Measurements from ENCODE around the gene MEGF10.

MEGF10 gene

DNA sequence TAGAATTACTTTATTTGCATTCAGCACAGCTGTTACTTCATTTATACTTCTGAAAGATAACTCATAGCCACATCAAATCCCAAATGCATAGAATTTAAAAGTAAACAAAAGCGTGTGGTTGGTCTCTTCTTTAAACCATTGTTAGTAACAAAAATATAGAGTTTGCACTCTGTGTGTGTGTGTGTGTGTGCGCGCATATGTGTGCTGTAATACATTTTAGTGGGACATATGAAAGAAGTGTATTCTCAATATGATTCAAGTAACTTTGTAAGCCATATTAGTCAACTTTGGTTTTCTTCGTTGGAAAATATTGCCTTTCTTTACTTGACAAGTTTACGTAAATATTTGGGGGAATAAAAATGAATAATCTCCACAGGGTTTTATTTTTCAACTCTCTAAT, 120.8 kb downstream of the MEGF10 start:
- no peak for DNase-seq (ENCODE audit: low read depth)

DNA sequence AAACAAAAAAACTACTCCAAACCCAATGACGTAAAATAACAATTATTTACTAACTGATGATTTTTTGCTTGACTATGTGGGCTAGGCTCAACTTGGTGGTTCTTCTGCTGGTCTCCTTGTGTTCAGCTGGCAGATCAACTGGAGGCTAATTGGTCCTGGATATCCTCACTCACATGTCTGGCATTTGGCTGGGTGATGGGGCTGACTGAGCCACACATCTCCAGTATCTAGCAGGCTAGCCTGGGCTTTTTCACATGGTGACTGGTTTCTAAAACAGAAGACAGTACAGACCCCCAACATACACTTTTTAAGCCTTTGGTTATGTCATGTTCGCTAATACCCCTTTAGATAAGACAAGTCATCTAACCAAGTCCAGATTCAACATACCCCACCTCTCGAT, 122.1 kb downstream of the MEGF10 start:
- DNase-seq (ENCODE audit: low read depth), result no peak

DNA sequence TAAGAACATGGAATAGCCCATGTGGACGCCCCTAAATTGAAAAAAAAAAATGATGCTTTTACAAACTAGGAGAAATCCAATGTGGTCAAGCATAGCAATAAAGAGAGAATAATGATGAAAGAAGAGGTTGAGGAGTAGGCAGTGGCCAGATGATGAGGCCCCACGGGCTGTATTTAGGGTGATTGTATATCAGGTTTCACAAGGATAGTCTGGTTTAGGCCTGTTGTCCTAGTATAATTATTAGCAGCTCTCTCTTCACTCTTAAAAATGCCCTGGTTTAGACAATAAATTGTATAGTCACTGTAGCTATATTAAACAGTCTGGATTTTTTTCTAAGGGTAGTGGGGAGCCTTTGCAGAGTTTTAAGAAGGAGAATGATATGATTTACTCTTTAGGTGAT, 124.4 kb downstream of the MEGF10 start:
- DNase-seq (ENCODE audit: low read depth), result no peak

DNA sequence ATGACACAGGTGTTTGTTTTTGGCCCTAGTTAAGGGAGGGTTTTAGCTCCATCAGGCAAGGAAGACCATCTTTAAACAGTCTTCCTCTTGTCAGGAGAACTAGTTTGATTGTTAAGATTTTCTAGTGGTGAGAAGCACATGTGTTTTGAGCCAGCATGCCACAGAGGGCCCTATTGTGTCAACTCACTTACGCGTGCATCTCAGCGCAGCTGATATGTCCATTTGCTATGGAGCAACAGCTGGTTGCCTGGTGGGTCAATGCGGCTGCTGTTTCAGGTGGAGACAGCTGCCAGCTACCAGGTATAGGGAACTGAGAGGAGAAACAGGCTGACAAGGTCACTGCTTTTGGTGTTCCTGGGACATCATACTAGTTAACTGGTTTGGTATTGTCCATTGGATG, 126.3 kb downstream of the MEGF10 start:
- no peak for DNase-seq (ENCODE audit: low read depth)

DNA sequence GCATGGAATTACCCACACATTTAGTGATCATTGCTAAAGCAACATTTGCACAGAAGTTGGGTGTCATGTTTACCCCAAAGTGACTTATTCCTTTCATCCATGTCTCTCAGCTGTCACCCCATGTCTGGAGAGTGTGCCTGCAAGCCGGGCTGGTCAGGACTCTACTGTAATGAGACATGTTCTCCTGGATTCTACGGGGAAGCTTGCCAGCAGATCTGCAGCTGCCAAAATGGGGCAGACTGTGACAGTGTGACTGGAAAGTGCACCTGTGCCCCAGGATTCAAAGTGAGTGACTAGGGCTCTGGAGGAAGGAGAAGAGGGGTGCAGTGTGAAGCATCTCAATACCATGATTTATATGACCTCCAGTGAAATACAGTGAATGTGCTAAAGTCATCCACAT, 126.9 kb downstream of the MEGF10 start:
- DNase-seq (ENCODE audit: low read depth), result no peak

DNA sequence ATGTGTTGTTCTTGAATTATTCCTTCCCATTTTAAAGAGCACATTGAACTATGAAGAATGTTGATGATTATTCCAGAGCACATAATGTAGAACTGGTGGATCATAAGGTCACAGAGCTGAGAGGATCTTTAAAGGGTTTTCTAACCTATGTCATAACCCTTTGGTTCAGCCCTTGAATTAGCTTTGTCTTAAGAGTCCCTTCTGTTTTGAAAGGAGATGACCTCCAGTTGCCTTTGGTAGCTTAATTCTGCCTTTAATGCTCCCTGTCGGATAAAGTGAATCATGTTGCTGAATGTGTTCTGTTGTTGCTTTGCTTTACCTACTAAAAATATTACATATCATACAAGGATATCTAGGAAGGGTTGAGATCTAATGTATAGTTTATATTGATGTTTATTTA, 127.8 kb downstream of the MEGF10 start:
- DNase-seq (ENCODE audit: low read depth), result no peak

DNA sequence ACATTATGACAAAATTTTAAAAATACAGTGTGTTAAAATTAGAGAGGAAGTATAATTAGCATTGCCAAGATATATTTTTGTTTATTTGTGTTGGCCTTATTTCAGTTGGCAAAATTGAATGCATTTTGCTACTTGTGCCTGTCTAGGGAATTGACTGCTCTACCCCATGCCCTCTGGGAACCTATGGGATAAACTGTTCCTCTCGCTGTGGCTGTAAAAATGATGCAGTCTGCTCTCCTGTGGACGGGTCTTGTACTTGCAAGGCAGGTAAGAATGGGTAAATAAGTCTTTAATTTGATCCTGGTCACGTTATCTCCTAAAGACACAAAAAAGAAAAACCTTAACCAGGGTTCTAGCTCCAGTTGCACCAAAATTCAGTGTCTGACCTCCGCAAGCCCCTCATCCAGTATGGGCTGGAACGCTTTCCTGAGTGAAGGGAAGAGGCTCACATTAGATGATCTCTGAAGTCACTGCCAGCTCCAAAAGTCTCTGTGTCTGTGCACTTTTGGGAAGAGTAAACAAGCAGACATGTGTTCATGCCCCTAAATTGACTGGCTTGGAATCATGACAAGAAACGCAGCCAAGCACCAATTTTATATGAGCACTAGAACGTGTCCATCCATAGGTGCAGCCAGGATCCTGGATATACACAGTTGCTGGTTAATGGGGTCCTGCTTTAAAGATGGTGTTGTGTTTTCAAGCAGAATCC, 128.5 kb downstream of the MEGF10 start:
- DNase-seq (ENCODE audit: low read depth), result no peak

DNA sequence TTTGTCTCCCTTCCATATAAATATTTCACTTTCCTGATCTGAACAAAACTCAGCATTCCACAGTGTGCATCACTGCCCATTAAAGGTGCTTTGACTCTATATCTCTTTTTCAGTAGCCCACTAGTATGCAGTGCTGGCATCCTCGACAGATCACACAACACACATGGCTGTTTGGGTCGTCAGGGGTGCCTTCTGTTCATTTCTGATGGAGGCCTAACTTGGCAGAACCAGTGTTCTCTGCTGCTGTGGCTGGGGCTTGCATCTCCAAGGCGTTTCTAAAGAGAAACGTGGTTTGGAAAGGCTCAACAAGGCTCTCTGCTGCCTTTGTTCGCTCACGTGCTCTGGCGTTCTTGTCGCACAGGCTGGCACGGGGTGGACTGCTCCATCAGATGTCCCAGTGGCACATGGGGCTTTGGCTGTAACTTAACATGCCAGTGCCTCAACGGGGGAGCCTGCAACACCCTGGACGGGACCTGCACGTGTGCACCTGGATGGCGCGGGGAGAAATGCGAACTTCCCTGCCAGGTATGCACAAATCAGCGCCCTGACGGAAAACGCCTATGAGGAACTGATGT, 129.2 kb downstream of the MEGF10 start:
- DNase-seq (ENCODE audit: low read depth), result no peak

DNA sequence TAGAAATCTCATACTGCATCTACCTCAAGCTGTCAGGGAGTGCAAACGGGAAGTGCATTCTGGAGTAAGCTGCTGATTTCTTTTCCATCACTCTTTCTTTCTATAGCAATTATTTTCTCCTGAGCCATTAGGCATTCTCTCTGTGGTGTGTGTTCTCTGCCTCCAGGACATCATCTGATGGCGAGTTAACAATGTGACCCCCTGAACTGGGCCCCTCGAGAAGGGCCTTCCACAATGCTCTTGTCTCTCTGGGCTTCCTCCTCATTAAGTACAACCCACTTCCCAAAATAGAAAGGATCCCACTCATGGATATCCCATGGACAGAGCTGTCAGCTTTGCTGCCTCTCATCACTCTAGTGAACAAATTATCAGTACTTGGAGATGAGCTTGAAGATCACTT, 130.2 kb downstream of the MEGF10 start:
- DNase-seq (ENCODE audit: low read depth), result no peak

DNA sequence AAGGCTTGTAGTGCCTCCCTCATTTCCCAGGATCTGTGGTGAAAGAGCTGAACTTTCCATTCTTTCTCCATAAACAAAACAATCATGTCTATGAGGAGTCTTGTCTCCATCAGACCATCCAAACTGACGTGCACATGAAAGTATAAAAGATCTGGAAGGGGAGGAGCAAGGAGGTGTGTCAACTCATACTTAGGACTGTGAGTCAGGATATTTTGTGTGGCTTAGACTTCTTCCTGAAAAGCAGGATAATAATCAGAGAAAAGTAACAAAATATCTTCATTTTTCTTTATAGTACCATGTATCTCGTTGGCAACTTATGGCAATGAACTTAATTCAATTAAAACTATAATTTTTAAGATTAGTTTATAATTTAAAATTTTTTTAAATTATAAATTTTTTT, 130.9 kb downstream of the MEGF10 start:
- DNase-seq (ENCODE audit: low read depth), result no peak

DNA sequence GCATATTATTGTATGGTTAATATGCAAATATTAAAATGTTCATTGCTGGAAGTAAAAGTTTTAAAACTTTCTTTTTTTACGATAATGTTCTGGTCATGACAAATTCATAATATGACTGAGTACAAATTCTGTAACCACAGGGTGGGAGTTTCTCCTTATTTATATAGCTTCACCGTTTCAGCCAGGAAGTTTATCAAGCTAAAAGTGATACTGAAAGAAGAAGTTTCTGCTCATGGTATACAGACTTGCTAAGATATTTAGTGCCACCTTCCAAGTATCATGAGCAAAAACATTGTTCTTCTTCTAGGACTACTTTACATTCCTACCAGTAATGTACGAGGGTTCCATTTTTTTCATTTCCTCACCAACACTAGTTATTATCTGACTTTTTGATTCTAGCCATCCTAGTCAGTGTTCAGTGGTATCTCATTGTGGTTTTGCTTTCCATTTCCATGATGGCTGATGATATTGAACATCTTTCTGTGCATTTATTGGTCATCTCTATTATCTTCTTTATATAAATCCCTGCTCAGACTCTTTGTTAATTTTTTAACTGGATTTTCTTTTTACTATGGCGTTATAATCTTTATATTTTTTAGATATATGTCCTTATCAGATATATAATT, 132.7 kb downstream of the MEGF10 start:
- no peak for DNase-seq (ENCODE audit: low read depth)

DNA sequence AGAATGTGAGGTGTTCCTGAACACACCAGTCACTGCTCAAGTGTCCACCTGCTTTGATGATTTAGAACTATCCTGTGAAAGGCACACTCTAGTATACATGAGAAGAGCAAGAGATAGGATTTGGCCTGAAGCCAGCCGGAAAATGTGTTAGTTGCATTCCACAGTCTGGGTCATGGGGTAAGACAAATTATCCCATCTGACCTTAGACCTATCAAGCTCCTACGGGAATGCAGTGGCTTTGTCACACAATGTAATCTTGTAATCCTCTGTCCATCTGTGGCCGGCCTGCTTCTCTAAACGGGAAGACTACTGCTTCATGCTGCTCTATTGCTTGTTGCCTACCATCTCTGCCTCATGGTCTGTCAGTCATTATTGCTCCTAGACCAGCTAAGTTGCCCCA, 134.4 kb downstream of the MEGF10 start:
- DNase-seq (ENCODE audit: low read depth), result peak; percentile 4

DNA sequence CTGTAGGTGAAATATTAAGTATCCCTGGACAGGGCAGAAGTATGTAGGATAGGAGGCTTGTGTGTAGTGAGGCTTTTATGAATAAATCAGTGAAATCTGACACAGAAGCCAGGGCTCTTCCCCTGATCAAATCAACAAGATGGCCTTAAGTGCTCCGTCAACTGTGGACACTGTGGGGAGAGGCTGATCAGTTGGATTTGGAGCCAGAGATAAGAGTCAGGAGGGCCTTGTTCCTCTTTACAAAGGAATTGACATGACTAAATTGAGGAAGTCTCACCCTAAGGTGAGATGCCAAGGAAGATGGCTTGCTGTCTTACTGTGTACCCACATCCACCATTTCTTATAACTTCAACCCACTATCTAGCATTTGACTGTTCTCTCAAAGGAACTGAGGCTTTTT, 135.3 kb downstream of the MEGF10 start:
- no peak for DNase-seq (ENCODE audit: low read depth)

DNA sequence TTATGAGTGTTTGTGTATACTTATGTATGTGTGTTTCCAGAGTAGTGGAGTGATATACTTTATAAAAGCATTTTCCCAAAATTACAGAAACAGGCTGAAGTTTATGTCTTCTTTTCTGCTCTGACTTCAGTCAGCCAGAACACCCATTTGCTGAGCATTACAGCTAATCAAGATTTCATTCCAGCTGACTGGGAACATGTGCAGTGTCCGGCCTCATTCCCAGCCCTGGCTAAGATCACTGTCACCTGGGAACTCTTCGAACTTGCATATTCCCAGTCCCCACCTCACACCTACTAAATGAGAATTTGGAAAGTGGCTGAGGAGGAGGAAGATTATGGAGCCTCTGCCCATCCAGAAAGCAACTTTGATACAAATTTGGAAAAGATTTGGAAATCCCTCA, 136.1 kb downstream of the MEGF10 start:
- DNase-seq (ENCODE audit: low read depth), result no peak

DNA sequence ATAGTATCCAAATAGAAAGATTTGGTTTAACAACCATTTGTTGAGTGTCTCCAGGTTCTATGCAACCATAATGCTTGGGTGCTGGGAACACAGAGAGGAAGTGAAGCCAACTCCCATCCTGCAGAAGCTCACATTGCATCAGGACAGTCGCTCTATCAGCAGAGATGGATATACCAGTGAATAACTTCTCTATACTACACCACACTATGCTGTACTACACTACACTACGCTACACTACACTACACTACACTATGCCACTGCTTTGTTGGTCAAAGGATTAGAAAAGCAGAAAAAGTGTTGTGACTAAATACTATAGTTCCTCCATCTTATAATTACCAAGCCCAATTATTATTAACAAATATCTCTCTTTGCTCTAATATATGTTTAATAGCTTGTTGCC, 137.7 kb downstream of the MEGF10 start:
- no peak for DNase-seq (ENCODE audit: low read depth)

DNA sequence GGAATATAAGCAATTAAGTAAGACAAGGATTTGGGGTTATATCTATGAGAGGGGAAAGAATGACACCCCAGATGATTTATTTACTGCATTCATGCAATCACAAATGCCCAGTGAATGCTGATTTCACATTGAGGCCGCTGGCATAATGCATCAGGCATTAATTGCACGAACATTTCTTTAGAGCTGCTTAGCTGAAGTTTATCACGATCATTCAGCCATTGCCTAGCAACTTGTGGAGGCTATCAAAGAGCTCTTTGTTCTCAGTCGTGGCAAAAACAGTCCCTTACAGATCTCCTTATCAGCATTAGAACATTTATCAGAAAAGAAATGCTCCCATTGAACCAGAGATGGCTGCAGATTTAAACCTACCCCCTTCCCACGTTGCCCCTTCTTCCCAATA, 138.2 kb downstream of the MEGF10 start:
- no peak for DNase-seq (ENCODE audit: low read depth)

DNA sequence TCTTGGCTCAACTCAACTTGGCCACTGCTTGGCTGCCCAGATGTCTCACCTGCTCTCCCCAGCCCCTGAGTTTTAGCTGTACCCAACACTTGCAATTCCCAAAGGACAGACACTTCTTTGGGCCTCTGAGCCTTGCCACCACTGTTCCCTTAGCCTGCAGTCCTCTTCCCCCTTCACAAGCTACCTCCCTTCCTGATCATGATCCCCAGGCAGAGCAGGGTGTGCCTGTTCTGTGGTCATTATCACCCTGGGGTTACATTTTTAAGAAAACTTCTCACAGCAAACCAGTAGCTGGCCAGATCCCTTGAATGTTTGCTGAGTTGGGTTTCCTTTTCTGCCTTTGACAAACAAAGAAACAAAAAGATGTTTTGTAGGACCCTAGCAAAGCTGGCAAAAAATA, 139.3 kb downstream of the MEGF10 start:
- DNase-seq (ENCODE audit: low read depth), result no peak

DNA sequence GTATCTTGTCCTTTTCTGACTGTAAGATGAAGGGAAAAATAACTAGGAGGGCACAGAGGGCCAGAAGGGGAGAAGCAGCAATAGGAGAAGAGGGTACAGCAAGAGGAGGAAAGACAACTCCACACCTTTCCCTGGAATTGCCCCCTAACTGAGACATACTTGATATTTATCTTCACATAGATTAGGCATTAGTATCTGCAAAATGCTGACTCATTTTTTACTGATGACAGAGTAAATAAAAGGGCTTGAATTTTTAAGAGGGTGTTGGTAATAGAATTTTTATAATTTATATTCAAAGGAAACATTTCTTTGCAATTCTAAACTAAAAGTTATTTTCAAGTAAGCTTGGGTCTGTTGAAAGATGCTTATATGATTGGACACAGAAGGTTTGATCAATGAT, 140.0 kb downstream of the MEGF10 start:
- DNase-seq (ENCODE audit: low read depth), result no peak

DNA sequence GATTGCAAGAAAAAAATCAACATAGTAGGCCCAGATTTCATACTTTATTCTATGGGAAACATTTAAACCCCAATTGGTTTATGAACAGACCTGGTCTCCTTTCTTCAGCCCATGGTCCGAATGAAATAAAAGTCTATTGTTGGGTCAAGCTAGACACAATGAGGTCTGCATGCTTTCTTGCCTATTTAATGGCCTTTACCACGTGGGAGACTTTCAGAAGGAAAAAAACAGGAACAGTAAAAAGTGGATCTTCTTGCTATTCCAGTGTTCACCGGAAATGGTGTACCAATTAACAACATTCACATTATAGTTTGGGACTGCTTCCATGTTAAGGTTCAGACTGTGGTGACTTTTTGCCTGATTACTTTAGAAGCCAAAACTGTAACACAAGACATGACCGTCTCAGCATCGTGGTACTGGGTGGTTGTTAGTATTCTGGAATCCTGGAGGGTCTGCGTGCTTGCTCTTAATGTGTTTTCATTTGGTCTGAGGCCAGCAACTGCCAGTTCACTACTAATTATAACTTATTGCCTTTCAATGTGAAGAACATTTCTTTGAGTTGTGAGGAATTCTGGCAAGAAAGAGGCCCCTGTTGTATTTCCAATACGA, 141.5 kb downstream of the MEGF10 start:
- DNase-seq (ENCODE audit: low read depth), result no peak

DNA sequence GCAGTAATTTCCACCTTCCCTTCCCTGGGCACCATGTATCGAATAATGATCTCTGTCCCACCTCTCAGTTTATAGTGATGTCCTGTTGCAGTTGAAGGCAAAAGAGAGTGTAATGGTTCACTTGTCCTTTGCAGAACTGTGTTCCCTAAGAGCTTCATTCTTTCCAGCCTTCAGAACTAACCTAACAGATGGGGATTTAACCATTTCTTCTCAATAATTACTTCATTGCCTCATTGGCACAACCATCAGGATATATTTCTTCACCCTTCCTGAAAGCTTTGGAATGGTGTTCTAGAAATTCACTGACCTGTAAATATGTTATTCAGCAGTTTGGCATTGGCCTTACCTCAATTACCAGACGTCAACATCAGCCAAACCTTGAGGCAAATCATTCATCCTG, 142.9 kb downstream of the MEGF10 start:
- no peak for DNase-seq (ENCODE audit: low read depth)

DNA sequence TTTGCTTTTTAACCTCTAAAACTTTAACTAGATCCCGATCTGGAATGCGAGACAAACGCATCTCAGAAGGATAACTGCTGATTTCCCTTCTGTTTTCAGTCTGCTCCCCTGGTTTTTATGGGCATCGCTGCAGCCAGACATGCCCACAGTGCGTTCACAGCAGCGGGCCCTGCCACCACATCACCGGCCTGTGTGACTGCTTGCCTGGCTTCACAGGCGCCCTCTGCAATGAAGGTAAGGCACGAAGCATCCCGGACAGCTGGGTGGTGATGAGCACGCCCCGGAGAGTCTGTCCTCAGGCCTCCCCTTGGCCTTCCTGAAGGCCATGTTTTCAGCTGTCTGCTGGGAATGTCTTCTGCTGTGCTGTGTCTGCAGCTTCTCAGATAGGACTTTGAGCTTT, 144.0 kb downstream of the MEGF10 start:
- no peak for DNase-seq (ENCODE audit: low read depth)

DNA sequence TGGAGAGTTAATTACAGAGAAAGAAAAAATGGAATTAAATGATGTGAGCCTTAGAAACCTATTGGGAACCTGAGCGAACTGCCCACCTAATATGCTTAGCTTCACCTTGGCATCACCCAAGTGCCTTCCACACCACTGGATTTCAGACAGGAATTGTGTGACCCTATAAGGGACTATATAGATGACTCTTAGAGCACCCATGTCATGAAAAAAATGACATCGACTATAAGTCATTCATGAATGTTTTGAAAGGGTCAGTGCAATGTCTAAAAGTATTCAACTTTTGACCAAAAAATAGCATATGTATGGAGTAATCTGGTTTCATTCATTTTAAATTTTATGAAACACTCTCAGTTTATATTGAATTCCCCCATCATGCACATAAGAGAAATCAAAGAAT, 145.2 kb downstream of the MEGF10 start:
- no peak for DNase-seq (ENCODE audit: low read depth)

DNA sequence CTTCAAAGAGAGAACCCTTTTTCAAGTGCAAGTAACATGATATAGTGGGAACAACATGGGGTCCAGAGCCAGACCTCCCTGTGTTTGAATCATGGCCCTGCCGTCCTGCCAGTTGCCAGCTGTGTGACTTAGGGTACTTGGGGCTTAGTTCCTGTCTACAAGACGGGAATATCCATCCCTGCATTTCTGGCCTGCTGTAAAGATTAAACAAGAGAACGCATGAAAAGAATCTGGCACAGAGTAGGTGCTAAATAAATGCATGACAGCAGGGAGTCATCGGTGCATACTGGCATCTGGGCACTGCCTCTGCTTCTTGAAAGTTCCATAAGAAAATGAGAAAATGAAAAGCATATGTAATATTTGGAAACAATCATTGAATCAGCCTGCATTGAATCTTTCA, 149.0 kb downstream of the MEGF10 start:
- DNase-seq (ENCODE audit: low read depth), result no peak

DNA sequence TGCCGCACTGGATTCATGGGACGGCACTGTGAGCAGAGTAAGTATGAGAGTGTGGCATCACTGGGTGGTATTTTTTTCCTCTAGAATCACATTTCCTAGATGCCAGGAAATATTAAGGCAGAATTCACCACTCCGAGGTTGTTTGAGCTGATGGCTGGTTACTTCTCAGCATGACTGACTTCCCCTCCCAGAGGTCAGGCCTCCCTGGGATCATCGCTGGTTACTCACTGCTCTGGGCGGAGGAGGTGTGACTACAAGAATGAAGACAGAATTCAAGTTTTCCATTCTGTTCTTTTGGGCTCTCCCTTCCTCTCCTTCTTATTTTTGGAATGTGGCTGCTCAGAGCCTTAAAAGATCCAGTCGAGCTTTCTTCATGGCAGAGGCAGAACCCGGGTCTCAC, 150.2 kb downstream of the MEGF10 start:
- no peak for DNase-seq (ENCODE audit: low read depth)

Measured in EH (cell line).